Epithelial cell of prostate (primary cell): Measurements from ENCODE around the gene C1orf159.

Experiments
- DNase-seq: peaks from one replicate; pipeline ENCODE4 v3.0.0-alpha.2; 2011; ENCODE audit warnings: low read depth, low spot score
- H3K27ac ChIP-seq: fragments of 450-650 bp; 2 replicates; pipeline ENCODE4 v1.5.1; 2017; ENCODE audit warnings: mild to moderate bottlenecking

C1orf159 gene

DNA sequence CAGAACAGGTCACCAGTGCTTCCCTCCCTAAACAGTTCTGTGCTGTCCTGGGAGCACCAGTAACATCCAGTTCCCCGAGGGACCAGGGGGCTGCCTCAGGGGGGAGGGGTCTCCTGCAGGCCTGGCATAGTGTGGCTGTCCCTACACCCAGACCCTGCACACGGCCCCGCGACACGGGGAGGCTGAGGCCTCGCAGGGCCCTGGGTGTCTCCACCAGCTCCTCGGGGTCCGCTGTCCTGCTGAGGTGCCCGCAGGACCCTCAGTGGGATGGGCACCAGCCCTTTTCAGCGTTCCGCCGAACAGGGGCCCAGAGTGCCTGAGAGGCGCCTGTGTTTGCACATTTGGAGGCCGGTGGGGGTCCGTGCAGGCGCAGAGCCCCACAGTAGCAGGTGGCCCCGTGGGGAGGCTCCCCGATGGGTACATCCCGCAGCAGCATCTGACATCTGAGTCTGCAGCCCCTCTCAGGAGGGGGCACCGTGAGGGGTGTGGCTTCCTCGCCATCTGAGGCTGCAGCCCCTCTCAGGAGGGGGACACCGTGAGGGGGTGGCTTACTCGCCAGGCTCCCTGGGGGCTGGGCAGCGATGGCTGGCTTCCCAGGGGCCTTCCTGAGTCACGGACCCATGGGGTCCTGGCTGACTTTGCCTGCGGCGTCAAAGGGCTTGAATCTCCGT is 18.5 kb upstream of the C1orf159 start:
- no peak for DNase-seq
- no peak overlapping the region for H3K27ac ChIP-seq

GRCh38 chr1:1132956-1133750 is 17.3 kb upstream of the C1orf159 start:
- no peak overlapping the region for H3K27ac ChIP-seq
- no peak for DNase-seq

- H3K27ac ChIP-seq = no peak overlapping the region
- DNase-seq = no peak
These were observed 16.4 kb upstream of the C1orf159 start for GRCh38 chr1:1132042-1132950.

DNA sequence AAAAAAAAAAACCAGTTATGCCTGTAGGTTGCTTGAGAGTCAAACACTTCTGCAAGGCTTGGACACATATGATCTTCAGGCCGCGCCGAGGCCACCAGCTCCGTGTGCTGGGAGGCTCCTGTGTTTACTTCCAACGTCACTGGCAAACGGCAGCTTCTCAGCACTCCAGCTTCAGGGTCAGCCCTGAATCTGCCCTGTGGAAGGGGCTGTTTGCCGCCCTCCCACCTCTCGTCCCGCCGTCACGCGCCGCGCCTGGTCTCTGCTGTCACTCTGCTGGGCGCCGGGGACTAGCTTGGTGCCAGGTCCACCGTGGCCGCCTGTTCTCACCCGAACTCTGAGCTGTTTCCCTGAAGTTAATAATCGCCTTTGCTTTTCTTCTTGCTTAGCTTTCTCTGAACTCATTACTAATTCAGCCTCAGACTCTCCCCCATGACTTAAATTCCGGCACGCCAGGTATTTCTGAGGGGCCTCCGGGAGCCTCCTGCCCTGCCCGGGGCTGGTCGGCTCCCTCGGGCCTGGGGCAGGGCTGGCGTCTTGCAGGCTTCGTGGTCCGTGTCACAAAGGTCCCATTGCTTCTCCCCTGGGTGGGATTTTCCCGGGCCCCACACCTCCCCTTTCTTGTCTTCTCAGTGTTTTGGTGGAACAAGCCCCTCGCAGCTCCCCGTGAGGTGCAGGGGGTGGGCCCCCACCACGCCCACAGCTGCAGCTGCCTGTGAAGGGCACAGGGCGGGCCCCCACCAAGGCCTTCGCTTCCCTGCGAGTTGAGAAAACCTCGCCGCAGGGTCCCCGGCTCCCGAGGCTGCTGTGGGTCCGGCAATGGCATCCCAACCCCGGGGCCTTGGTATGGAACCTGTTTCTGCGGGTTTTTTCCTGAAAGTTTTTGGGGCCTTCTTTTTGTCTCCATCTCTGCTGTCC is 14.6 kb upstream of the C1orf159 start:
- no peak overlapping the region for H3K27ac ChIP-seq
- no peak for DNase-seq

GRCh38 chr1:1129381-1129821 is 13.5 kb upstream of the C1orf159 start:
- no peak overlapping the region for H3K27ac ChIP-seq
- DNase-seq = no peak

DNA sequence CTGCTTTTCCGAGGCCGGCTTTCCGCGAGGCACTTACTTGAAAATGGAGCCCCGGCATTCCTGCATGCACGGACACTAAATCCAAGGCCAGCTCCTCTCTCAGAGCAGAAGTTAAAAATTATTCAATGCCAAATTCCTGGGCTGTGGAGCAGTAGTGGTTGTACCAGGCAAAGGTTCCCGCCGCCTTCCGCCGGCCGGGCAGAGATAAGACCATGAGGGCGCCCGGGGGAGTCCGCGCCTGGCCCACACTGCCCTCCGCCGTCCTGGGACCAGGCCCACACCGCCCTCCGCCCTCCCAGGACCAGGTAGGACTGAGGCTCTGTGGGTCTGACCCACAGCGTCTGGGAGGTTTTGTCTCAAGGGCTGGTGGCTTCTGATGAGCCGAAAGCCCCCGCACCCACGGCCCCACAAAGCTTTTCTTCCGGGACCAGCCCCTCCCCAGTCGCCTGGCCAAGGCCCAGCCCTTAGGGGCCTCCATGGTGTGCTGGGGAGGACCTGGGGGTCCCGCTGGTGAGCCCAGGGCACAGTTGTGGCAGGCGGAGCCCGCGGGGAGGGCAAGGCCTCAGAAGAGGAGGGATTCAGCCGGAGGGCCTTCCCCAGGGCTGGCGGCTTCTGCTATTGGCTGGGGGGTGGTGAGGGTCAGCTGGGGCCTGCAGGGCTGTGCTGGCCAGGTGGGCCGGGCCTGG is 12.7 kb upstream of the C1orf159 start:
- H3K27ac ChIP-seq = no peak overlapping the region
- DNase-seq = no peak

- DNase-seq = no peak
- H3K27ac ChIP-seq = no peak overlapping the region
These were observed 11.9 kb upstream of the C1orf159 start for GRCh38 chr1:1127551-1128451.

GRCh38 chr1:1125945-1126344 is 10.1 kb upstream of the C1orf159 start:
- H3K27ac ChIP-seq = no peak overlapping the region
- no peak for DNase-seq

DNA sequence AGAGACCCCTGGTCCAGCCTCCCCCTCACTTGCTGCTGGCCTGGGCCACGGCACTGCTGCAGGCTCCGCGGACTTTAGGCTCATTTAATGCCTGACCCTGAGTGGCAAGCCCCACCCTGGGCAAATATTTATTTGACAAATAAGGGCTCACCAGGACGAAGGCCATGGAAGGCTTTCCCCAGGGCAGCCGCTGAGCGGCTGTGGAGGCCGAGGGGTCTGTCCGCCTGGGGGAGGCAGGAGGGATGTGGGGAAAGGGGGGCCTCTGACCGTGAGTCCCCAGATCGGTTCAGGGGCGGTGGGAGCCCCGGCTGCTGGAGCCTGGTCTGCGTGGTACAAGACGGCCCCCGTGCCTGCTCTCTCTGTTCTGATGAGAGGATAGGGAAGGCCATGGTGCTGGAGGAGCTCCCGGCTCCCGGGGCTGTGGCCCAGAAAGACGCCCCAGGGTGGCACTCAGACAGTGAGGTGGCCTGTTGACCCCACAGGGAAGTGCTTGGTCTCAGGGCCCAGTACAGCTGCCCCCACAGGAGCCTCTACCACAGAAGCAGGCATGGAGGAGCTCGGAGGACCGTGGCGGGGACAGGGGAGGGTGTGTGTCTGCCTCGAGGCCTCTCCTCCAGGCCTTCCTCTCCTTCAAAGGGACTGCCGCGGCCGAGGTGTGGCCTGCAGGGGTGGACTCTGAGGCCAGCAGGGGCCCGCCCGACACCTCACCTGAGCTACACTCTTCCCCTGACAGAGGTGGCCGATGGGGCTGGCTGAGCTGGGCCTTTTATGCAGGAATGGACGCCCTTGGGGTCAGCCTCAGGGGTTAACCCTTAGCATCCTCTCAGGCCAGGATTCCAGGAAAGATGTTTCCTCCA is 9.1 kb upstream of the C1orf159 start:
- H3K27ac ChIP-seq = no peak overlapping the region
- DNase-seq = no peak

- no peak overlapping the region for H3K27ac ChIP-seq
- DNase-seq = no peak
These were observed 8.6 kb upstream of the C1orf159 start for GRCh38 chr1:1124508-1124785.

GRCh38 chr1:1123581-1124507 is 8.0 kb upstream of the C1orf159 start:
- DNase-seq = no peak
- no peak overlapping the region for H3K27ac ChIP-seq

- H3K27ac ChIP-seq = no peak overlapping the region
- no peak for DNase-seq
These were observed 7.1 kb upstream of the C1orf159 start for GRCh38 chr1:1122981-1123480.

GRCh38 chr1:1122078-1122811 is 6.4 kb upstream of the C1orf159 start:
- no peak for DNase-seq
- H3K27ac ChIP-seq = no peak overlapping the region

DNA sequence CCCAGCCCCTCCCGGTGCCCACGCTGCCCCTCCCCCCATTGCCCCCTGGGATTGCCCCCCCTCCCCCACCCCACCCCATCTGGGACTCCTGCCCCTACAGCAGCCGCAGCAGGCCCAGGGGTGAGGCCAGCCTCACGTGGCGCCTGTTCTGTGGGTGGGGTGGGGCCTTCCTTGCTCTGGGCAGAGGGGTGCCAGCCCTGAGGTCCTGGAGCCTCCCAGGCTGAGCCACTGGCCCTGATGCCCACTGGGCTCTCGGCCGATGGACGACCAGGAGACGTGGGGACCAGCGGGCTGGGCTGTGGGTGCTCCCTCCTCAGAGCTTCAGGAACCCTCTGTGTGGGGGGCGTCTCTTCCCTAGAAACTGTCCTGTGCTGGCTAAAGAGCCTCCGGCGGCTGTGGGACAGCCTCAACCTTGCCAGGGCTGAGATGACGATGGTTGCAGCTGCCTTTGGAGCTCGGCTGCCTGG is 5.8 kb upstream of the C1orf159 start:
- no peak overlapping the region for H3K27ac ChIP-seq
- DNase-seq = no peak

DNA sequence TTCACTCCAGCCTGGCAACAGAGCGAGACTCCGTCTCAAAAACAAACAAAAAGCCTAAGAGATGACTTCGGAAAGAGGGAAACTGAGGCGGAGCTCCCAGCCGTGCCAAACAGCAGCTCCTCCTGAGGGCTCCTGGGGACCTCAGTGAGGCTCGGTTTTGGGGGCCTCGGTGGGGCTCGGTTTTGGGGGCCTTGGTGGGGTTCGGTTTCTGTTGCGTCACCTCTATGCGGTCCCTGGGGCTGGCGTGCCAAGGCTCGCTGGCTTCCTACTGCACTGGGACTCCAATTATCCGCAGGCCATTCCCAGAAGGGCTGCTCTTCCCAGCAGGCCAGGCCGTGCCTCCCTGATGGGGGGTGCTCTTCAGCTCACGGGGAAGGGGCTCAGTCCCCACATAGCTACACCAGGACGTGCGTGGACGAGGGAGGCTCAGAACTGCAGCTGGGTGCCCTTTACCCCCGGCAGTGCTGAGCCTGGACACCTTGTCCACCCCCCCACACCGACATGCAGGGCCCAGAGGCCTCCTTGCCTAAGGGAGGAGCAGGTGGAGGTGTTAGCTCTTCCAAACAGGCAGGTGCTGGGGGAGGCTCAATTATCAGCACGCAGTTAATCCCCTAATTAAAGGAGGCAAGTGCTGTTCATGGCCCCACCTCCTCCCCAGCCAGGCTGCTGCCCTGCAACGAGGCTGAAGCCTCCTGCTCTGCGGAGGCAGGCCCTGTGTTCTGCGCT is 5.1 kb upstream of the C1orf159 start:
- H3K27ac ChIP-seq = no peak overlapping the region
- no peak for DNase-seq
